GM19372 (cell line): ENCODE measurements around the gene SMOC2.
"Not testable (repeated sequence)": the region's sequence is repeated elsewhere in the genome, so short reads cannot be mapped to it uniquely, and the experiment has no call there.

Experiments
- ATAC-seq: cut with Tn5 transposase; IDR thresholded peaks from one replicate; pipeline ENCODE4 v1.9.1; 2021; ENCODE audit warnings: mild to moderate bottlenecking, low read depth, moderate library complexity; ENCODE audit not compliant: unreplicated experiment

The SMOC2 gene

DNA sequence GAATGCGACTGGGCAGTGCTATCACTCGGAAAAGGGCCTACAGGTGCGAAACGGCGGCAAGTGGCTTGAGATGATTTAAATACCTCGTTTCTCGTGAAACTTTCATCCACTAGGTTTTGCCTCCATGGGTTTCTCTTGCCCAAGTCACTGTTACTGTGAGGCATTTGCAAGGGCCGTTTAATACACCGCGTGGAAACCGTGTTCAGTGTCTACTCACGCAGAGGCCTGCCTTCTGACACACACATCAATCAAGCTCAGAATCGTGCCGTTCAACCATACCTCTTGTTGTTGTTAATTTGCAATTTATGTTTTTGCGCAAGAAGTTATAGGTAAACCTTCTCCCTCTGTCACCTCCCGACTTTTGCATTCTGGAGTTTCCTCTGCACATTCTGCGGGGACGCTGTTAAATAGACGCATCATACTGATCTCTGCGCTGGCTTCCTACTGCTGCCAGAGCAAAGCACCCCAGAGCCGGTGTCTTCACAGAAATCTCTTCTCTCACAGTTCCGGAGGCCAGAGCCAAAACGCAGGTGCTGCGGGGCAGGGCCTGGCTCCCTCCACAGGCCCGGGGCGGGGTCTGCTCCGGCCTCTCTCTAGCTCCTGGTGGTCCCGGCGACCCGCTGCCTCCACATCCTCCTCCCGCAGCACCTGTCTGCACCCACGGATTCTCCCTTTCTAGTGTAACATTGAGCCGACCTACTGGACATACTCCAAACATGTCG is 251.4 kb downstream of the SMOC2 start:
- ATAC-seq, result no peak

GRCh38 chr6:168692915-168693257 is 251.9 kb downstream of the SMOC2 start:
- not testable (repeated sequence) for ATAC-seq

GRCh38 chr6:168694797-168695196 is 253.8 kb downstream of the SMOC2 start:
- not testable (repeated sequence) for ATAC-seq

DNA sequence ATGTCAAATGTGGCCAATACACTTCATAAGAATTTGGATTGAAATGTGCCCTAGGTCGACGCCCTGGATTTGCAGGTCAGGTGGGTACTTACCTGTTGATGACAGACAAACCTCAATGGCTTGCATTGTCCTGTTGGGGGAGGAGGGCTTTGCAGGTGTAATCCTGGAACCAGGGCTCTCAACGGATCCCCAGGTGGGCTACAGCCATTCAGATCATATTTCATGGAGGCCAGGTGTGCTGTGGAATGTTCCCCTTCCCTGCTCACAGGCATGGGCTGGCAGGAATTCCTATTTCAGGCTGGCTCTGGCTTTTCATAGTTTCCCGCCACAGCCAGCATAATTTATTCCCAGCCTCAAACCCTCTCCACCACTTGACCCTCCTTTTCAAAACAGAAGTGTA is 254.7 kb downstream of the SMOC2 start:
- no peak for ATAC-seq

- ATAC-seq, result no peak
Measured at GRCh38 chr6:168698923-168699322, 257.9 kb downstream of the SMOC2 start.

- ATAC-seq, result no peak
Measured at GRCh38 chr6:168699631-168700295, 258.8 kb downstream of the SMOC2 start.

DNA sequence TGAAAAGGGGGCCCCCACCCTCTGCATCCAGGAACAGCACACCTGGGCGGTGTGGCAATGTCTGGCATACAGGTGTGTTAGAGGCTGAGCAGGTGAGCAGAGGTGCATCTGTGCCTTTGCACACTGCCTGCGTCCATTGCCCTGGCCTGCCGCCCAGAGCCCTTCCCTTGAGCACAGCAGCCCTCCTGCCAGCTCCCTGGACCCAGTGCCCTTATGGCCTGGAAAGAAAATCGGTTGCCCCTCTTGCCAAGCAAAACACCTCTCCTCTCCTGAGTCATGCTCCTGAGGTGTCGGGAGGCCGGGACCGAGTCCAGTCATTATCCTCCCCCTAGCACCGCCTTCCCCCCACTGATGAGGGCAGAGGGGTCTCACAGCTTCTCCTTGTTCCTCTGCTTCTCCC is 259.9 kb downstream of the SMOC2 start:
- ATAC-seq, result no peak

- no peak for ATAC-seq
Measured at GRCh38 chr6:168703990-168704389, 263.0 kb downstream of the SMOC2 start.

DNA sequence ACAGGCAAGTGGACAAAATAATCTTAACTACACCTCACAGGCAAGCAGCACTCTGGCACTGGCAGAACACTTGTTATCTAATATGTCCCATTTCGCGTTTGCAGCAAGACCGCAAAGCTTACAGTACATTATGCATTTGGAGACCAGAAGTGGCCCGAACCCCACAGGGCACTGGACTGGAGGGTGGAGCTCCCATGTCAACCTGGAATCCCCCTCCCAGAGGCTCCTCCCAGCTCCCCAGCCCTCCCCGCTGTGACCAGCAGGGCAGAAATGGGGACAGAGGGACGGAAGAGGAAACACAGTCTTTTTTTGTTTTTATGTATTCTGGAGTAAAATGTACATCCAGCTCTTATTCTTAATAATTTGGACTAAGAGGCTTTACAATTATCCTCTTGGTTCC is 263.7 kb downstream of the SMOC2 start:
- no peak for ATAC-seq

DNA sequence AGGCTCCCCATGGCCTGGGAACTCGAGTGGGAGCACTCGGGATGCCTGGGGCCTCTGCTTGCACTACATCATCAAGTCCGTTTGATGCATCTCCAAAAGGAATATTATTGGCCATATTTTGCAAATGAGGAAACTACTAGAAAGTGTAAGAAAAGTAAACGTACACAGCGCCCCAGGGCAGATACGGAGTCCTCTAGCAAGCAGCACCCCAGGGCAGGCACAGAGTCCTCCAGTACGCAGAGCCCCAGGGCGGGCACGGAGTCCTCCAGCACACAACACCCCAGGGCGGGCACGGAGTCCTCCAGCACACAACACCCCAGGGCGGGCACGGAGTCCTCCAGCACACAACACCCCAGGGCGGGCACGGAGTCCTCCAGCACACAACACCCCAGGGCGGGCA is 264.3 kb downstream of the SMOC2 start:
- ATAC-seq, result not testable (repeated sequence)

- no peak for ATAC-seq
Measured at GRCh38 chr6:168706471-168707177, 265.6 kb downstream of the SMOC2 start.

DNA sequence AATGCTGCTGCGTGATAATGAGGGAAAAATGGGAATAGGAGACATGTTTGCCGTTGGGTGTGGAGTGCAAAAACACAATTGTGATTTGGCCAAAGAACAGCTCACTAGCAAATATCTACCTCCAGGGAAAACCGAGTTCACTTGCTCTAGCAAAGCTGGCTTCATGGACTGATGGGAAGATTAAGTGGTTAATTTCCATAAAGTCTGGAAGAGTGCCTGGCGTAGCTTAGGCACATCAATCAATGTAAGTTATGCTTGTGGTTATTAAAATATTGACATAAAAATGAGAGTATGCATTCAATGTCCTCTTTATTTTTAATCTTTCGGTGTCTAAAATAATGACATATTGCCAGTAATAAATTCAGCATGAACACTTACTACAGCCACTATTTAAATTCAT is 267.5 kb downstream of the SMOC2 start:
- ATAC-seq, result no peak

DNA sequence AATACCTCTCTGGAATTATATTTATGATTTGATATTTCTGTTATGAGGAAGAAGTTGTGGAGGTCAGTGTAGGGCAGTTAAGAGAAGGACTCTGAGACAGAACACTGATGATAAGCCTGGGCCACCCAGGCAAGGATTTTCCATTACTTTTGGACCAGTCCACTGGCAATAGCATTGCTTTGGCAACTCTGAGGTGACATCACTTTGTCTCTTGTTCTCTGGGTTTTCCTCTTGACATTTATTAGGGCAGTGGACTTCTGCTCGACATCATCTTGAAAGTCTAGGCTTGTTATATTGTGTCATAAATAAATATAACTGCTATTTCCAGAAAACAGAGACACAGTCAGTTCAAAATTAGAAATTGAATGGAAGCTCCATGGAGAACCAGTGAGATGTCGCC is 268.0 kb downstream of the SMOC2 start:
- ATAC-seq, result no peak

DNA sequence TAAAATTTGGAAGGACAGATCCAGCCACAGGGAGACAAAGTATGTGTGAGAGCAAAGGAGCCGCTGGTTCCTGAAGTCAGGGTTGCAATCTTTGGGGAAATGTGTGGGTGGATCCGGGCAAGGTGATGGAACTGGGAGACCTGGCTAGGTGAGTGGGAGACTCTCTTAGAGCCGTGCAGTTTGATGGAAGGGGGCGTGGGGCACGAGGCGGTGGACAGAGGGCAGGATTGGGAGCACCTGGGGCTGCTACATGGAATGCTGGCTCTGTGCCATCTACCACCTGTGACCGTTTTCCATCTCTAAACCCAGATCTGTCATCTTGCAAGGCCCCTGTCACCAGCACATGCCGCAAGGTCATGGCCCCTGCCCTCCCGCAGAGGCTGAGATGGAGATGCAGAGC is 268.4 kb downstream of the SMOC2 start:
- no peak for ATAC-seq

GRCh38 chr6:168709991-168710390 is 269.0 kb downstream of the SMOC2 start:
- ATAC-seq, result no peak

GRCh38 chr6:168711049-168711640 is 270.2 kb downstream of the SMOC2 start:
- no peak for ATAC-seq

GRCh38 chr6:168711666-168712300 is 270.8 kb downstream of the SMOC2 start:
- ATAC-seq, result no peak

GRCh38 chr6:168712993-168713392 is 272.0 kb downstream of the SMOC2 start:
- ATAC-seq, result no peak

- no peak for ATAC-seq
Measured at GRCh38 chr6:168713839-168714238, 272.9 kb downstream of the SMOC2 start.

- no peak for ATAC-seq
Measured at GRCh38 chr6:168714547-168715260, 273.7 kb downstream of the SMOC2 start.
